ENCODE data around the gene PTPRB.

PTPRB gene

DNA sequence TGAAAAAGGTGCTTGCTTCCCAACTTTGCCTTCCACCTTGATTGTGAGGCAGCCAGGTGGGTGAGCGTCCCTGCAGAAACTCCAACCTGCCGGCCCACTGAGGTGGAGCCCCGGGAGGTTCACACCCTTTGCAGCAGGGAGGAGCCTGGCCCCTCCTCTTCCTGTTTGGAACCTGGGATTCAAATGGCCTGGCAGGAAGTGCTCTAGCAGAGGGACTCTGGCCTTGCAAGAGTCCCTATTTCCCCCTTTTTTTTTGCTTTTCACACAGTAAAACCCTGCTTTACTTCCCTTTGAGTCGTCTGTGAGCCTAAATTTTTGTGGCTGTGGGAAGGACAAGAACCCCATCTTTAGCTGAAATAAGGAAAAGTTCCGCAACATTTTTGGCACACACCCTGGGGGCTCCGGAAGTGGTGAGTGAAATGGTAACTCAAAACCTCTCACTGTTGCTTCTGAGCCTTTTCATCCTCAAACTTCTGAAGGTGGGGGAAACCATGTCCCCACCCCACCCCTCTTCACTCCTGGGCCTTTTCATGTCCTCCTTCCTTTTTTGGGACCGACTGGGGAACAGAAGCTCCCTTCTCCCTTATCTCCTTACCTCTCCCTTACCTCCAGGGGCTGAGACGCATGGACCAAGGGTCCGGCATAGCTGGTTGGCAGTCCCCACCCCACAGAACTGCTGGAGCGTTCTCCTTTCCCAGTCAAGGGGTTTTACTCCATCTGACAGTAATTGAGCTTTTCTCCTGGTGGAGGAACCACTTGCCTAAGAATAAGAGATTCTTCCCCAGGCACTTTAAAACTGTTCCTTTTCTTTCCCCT is 169.1 kb downstream of the PTPRB start:
- Histone ChIP-seq H3K27ac (ENCODE audit: extremely low read depth, low read depth, low read length) (no peak overlapping the region), H3K4me1 (ENCODE audit: control insufficient read depth, insufficient read depth, low read length) (no peaks in the 10 kb centered on the region), H3K36me3 (ENCODE audit: control insufficient read depth in 2 of 2, insufficient read depth in 1 of 2, low read length in 2 of 2) (no peaks in the 10 kb centered on the region), H3K9me3 (ENCODE audit: control insufficient read depth, insufficient read depth, low read depth, low read length) (no peaks in the 10 kb centered on the region), H3K4me3 (ENCODE audit: low read depth, low read length) (no peak overlapping the region)
- TF ChIP-seq ZSCAN16 (tag by site-specific recombination; IDR thresholded peaks at IDR 0.05) (no peak), ZNF416 (tag by site-specific recombination; IDR thresholded peaks at IDR 0.05) (no peak)
- POLR2A ChIA-PET = no interaction called here
- CTCF ChIA-PET = no interaction called here

- Histone ChIP-seq H3K9me3 (ENCODE audit: control insufficient read depth, insufficient read depth, low read depth, low read length) (no peaks in the 10 kb centered on the region), H3K27ac (ENCODE audit: extremely low read depth, low read depth, low read length) (no peak overlapping the region), H3K4me3 (ENCODE audit: low read depth, low read length) (no peak overlapping the region), H3K4me1 (ENCODE audit: control insufficient read depth, insufficient read depth, low read length) (no peaks in the 10 kb centered on the region), H3K36me3 (ENCODE audit: control insufficient read depth in 2 of 2, insufficient read depth in 1 of 2, low read length in 2 of 2) (no peaks in the 10 kb centered on the region)
- POLR2A ChIA-PET = no interaction called here
- TF ChIP-seq ZNF292 (tag by site-specific recombination; IDR thresholded peaks at IDR 0.05; ENCODE audit: borderline replicate concordance, low read depth) = no peak
- TF ChIP-seq ZSCAN4 (tag by site-specific recombination; IDR thresholded peaks at IDR 0.05) = no peak
- TF ChIP-seq ZNF433 (tag by site-specific recombination; IDR thresholded peaks at IDR 0.05; ENCODE audit: low read depth) = no peak
- TF ChIP-seq, protein P1, sequence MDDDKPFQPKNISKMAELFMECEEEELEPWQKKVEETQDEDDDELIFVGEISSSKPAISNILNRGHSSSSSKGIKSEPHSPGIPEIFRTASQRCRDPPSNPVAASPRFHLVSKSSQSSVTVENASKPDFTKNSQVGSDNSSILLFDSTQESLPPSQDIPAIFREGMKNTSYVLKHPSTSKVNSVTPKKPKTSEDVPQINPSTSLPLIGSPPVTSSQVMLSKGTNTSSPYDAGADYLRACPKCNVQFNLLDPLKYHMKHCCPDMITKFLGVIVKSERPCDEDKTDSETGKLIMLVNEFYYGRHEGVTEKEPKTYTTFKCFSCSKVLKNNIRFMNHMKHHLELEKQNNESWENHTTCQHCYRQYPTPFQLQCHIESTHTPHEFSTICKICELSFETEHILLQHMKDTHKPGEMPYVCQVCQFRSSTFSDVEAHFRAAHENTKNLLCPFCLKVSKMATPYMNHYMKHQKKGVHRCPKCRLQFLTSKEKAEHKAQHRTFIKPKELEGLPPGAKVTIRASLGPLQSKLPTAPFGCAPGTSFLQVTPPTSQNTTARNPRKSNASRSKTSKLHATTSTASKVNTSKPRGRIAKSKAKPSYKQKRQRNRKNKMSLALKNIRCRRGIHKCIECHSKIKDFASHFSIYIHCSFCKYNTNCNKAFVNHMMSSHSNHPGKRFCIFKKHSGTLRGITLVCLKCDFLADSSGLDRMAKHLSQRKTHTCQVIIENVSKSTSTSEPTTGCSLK (tag by site-specific recombination; IDR thresholded peaks at IDR 0.05) = no peak
- no peak for TF ChIP-seq ZNF548 (tag by site-specific recombination; IDR thresholded peaks at IDR 0.05)
- CTCF ChIA-PET = no interaction called here
Measured at GRCh38 chr12:70467476-70467875, 169.8 kb downstream of the PTPRB start.

DNA sequence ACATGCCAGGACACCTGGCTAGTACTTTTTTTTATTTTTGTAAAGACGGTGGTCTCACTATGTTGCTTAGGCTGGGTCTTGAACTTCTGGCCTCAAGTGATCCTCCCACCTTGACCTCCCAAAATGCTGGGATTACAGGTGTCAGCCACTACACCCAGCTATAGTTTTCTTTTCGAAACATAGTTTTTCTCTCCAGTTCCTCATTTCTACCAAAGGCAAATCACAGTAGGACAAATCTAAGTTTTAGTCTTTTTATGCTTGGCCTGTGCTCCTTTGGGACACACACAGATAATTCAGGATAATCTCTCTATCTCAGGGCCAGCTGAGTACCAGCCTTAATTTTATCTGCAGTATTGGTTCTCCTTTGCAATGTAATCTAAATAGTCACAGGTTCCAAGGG is 170.5 kb downstream of the PTPRB start:
- H3K4me3 ChIP-seq (ENCODE audit: low read depth, low read length) = no peak overlapping the region
- no peaks in the 10 kb centered on the region for H3K4me1 ChIP-seq (ENCODE audit: control insufficient read depth, insufficient read depth, low read length)
- no peaks in the 10 kb centered on the region for H3K9me3 ChIP-seq (ENCODE audit: control insufficient read depth, insufficient read depth, low read depth, low read length)
- no peaks in the 10 kb centered on the region for H3K36me3 ChIP-seq (ENCODE audit: control insufficient read depth in 2 of 2, insufficient read depth in 1 of 2, low read length in 2 of 2)
- POLR2A ChIA-PET = no interaction called here
- H3K27ac ChIP-seq (ENCODE audit: extremely low read depth, low read depth, low read length) = no peak overlapping the region
- CTCF ChIA-PET = no interaction called here
- no peak for TF ChIP-seq ZNF621 (tag by site-specific recombination; IDR thresholded peaks at IDR 0.05)
- TF ChIP-seq ZNF24 (tag by site-specific recombination; IDR thresholded peaks at IDR 0.05) = no peak
- TF ChIP-seq, protein P2, sequence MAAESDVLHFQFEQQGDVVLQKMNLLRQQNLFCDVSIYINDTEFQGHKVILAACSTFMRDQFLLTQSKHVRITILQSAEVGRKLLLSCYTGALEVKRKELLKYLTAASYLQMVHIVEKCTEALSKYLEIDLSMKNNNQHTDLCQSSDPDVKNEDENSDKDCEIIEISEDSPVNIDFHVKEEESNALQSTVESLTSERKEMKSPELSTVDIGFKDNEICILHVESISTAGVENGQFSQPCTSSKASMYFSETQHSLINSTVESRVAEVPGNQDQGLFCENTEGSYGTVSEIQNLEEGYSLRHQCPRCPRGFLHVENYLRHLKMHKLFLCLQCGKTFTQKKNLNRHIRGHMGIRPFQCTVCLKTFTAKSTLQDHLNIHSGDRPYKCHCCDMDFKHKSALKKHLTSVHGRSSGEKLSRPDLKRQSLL (tag by site-specific recombination; IDR thresholded peaks at IDR 0.05) = no peak
- TF ChIP-seq ZNF211 (tag by site-specific recombination; IDR thresholded peaks at IDR 0.05; ENCODE audit: low read depth) = no peak
- TF ChIP-seq, protein P3, sequence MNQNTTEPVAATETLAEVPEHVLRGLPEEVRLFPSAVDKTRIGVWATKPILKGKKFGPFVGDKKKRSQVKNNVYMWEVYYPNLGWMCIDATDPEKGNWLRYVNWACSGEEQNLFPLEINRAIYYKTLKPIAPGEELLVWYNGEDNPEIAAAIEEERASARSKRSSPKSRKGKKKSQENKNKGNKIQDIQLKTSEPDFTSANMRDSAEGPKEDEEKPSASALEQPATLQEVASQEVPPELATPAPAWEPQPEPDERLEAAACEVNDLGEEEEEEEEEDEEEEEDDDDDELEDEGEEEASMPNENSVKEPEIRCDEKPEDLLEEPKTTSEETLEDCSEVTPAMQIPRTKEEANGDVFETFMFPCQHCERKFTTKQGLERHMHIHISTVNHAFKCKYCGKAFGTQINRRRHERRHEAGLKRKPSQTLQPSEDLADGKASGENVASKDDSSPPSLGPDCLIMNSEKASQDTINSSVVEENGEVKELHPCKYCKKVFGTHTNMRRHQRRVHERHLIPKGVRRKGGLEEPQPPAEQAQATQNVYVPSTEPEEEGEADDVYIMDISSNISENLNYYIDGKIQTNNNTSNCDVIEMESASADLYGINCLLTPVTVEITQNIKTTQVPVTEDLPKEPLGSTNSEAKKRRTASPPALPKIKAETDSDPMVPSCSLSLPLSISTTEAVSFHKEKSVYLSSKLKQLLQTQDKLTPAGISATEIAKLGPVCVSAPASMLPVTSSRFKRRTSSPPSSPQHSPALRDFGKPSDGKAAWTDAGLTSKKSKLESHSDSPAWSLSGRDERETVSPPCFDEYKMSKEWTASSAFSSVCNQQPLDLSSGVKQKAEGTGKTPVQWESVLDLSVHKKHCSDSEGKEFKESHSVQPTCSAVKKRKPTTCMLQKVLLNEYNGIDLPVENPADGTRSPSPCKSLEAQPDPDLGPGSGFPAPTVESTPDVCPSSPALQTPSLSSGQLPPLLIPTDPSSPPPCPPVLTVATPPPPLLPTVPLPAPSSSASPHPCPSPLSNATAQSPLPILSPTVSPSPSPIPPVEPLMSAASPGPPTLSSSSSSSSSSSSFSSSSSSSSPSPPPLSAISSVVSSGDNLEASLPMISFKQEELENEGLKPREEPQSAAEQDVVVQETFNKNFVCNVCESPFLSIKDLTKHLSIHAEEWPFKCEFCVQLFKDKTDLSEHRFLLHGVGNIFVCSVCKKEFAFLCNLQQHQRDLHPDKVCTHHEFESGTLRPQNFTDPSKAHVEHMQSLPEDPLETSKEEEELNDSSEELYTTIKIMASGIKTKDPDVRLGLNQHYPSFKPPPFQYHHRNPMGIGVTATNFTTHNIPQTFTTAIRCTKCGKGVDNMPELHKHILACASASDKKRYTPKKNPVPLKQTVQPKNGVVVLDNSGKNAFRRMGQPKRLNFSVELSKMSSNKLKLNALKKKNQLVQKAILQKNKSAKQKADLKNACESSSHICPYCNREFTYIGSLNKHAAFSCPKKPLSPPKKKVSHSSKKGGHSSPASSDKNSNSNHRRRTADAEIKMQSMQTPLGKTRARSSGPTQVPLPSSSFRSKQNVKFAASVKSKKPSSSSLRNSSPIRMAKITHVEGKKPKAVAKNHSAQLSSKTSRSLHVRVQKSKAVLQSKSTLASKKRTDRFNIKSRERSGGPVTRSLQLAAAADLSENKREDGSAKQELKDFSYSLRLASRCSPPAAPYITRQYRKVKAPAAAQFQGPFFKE (tag by site-specific recombination; IDR thresholded peaks at IDR 0.05; ENCODE audit: borderline replicate concordance) = no peak
- TF ChIP-seq ZNF280D (tag by site-specific recombination; IDR thresholded peaks at IDR 0.05) = no peak
- no peak for TF ChIP-seq ZNF488 (tag by site-specific recombination; IDR thresholded peaks at IDR 0.05)

Data from HEK293 (cell line).